Activated T-helper 1 cell treated with anti-CD3 and anti-CD28 coated beads, Interleukin-12 subunit alpha, Interleukin-12 subunit beta, Interleukin-2, Interleukin-4 antibody, amounts not matched to agents 30 ng/mL and 10 ng/mL and 1 ng/mL, durations not matched to agents 14 hours and 24 hours and 36 hours (primary cell): Measurements from ENCODE around the gene TAGLN3. TPM values are rescaled to one million over a fixed set of nuclear protein-coding genes. Genes with fewer than 3 reads are reported as not detected.
"Not testable (repeated sequence)": the region's sequence is repeated elsewhere in the genome, so short reads cannot be mapped to it uniquely, and the experiment has no call there.

Experiments
- DNase-seq: peaks from one replicate; pipeline ENCODE4 v3.0.0; 2021; ENCODE audit warnings: low spot score
- H3K27ac Mint-ChIP-seq: one replicate; pipeline ENCODE4 v1.8.0; 2021; ENCODE audit warnings: mild to moderate bottlenecking, mixed read lengths
- H3K27me3 Mint-ChIP-seq: one replicate; pipeline ENCODE4 v1.8.0; 2022; ENCODE audit warnings: mild to moderate bottlenecking, moderate library complexity, mixed read lengths; ENCODE audit not compliant: insufficient read depth
- H3K36me3 Mint-ChIP-seq: one replicate; pipeline ENCODE4 v1.8.0; 2021; ENCODE audit warnings: low read depth, mixed read lengths
- H3K4me1 Mint-ChIP-seq: one replicate; pipeline ENCODE4 v1.8.0; 2021; ENCODE audit warnings: low read depth, mixed read lengths
- H3K4me3 Mint-ChIP-seq: one replicate; pipeline ENCODE4 v1.8.0; 2021; ENCODE audit warnings: mild to moderate bottlenecking, moderate library complexity, mixed read lengths
- H3K9me3 Mint-ChIP-seq: one replicate; pipeline ENCODE4 v1.8.0; 2021; ENCODE audit warnings: mixed read lengths
- intact Hi-C: fragments of 100-400 bp; cut with micrococcal nuclease; formaldehyde crosslinking; loops from one replicate; pipeline ENCODE4 v1.15.1; 2024
- total RNA-seq: library from RNA; stranded (reverse); gene quantifications from 2 replicates; pipeline ENCODE4 v1.2.3, GENCODE V29; 2022

Gene TAGLN3
- total RNA-seq, 1 donor from 2014 or later = 0.78 TPM

- H3K27ac Mint-ChIP-seq = no peak overlapping the region
- H3K4me1 Mint-ChIP-seq = peaks cover 10% of the 10 kb centered on the region
- intact Hi-C loops = no loop called here
These were observed 22.0 kb downstream of the TAGLN3 start for GRCh38 chr3:112020674-112021085.

DNA sequence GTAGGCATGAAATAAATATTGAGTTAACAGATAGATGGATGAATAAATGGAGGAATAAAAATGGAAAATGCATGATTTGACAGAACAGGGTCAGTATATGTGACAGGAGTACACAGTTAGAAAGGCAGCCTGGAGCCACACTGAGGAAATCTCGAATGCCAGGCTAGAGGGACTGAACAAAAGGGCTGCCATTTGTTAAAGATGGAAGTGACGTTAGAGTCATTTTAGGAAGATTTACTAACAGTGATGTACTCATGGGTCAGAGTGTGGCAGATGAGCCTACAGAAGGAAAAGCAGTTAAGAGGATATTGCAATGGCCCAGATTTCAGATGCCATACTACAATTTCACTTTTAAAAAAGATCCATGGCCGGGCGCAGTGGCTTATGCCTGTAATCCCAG is 28.4 kb downstream of the TAGLN3 start:
- Mint-ChIP-seq H3K27ac (no peak overlapping the region), H3K4me3 (no peak overlapping the region), H3K36me3 (no peaks in the 10 kb centered on the region), H3K27me3 (peaks cover 12% of the 10 kb centered on the region), H3K4me1 (no peaks in the 10 kb centered on the region), H3K9me3 (no peaks in the 10 kb centered on the region)
- intact Hi-C loops = no loop called here
- DNase-seq = no peak

More at GRCh38 chr3:112020674-112021085, 22.0 kb downstream of the TAGLN3 start:
- Mint-ChIP-seq H3K9me3 (peaks cover 3% of the 10 kb centered on the region), H3K4me3 (no peak overlapping the region), H3K27me3 (peaks cover 2% of the 10 kb centered on the region), H3K36me3 (no peaks in the 10 kb centered on the region)
- DNase-seq = no peak

DNA sequence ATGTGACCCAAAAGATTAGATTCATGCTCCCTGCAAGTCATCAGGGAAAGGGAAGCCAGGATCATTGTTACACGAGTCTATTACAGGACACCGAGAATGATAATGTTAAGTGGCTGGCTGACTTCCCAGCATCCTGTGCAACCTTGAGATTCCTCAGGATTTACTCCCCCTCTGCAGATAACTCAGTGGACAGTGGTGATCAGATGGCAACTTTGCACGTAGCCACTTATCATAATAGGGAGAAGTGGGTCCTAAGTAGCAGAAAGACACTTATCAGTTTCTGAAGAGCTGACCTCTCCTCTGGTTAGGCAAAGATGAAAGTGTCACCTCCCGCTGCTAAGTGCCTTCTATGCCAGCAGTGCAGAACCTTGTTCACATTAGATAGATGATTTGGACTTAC is 29.1 kb downstream of the TAGLN3 start:
- Mint-ChIP-seq H3K27me3 (peaks cover 17% of the 10 kb centered on the region), H3K27ac (no peak overlapping the region), H3K4me3 (no peak overlapping the region), H3K36me3 (no peaks in the 10 kb centered on the region), H3K4me1 (no peaks in the 10 kb centered on the region), H3K9me3 (no peaks in the 10 kb centered on the region)
- DNase-seq = no peak
- intact Hi-C loops = no loop called here

GRCh38 chr3:112030901-112031300 is 32.2 kb downstream of the TAGLN3 start:
- intact Hi-C loops = no loop called here
- Mint-ChIP-seq H3K9me3 (no peaks in the 10 kb centered on the region), H3K36me3 (no peaks in the 10 kb centered on the region), H3K4me1 (no peaks in the 10 kb centered on the region), H3K27me3 (peaks cover 25% of the 10 kb centered on the region), H3K4me3 (no peak overlapping the region), H3K27ac (no peak overlapping the region)
- no peak for DNase-seq

- intact Hi-C loops = no loop called here
- Mint-ChIP-seq H3K4me1 (no peaks in the 10 kb centered on the region), H3K27ac (no peak overlapping the region)
These were observed 33.5 kb downstream of the TAGLN3 start for GRCh38 chr3:112032098-112032731.

GRCh38 chr3:112034436-112034835 is 35.7 kb downstream of the TAGLN3 start, which contains the start of gene TMPRSS7:
TMPRSS7 (plus strand) TSS chr3:112034736; CDS start chr3:112034846, 110 bp downstream.
- intact Hi-C loops = no loop called here
- Mint-ChIP-seq H3K9me3 (no peaks in the 10 kb centered on the region), H3K4me3 (no peak within 1 kb of the TSS), H3K27me3 (peaks cover 19% of the 10 kb centered on the region), H3K4me1 (no peaks in the 10 kb centered on the region), H3K27ac (no peak within 1 kb of the TSS), H3K36me3 (no peaks in the 10 kb centered on the region)
- no peak for DNase-seq

More at GRCh38 chr3:112032098-112032731, 33.5 kb downstream of the TAGLN3 start:
- DNase-seq = no peak
- Mint-ChIP-seq H3K9me3 (no peaks in the 10 kb centered on the region), H3K4me3 (no peak overlapping the region), H3K27me3 (peaks cover 22% of the 10 kb centered on the region), H3K36me3 (no peaks in the 10 kb centered on the region)

DNA sequence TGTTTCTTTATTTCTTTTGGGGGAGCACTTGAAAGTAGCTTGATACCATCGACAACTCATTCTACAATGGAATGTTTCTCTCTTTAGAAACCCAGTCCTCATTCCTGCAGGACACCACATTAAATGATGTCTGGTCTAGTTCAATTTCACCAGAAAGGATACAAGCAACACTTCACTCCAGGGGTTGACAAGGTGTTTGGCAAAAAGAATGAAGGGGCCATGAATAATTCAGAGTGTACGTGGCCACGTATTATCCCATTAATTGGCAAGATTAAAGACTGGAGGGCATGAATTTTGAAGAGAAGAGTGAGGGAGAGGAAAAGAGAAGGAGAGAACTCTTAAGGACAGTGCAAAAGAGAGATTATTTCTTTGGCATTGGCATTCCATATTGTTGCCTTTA is 36.5 kb downstream of the TAGLN3 start:
- intact Hi-C loops = no loop called here
- Mint-ChIP-seq H3K36me3 (no peaks in the 10 kb centered on the region), H3K27ac (no peak overlapping the region), H3K9me3 (no peaks in the 10 kb centered on the region), H3K27me3 (peaks cover 15% of the 10 kb centered on the region), H3K4me1 (no peaks in the 10 kb centered on the region), H3K4me3 (no peak overlapping the region)
- no peak for DNase-seq

DNA sequence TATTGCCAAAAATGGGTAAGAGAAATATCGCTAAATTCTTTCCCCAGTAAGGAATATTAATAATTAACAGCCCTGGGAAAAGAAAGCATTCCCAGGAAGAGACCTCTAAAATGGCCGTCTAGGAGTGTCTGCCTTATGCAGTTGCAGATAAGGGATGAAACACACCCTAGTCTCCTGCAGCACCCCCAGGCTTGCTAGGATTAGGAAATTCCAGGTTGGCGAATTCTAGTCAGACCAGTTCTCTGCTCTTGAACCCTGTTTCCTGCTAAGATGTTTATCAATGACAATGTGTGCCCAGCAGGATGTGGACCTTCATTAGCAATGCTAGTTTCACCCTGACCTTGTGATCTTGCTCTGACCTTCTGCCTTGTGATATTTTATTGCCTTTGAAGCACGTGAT is 38.5 kb downstream of the TAGLN3 start:
- H3K9me3 Mint-ChIP-seq, H3K36me3 Mint-ChIP-seq, H3K4me3 Mint-ChIP-seq, DNase-seq, H3K27ac Mint-ChIP-seq, H3K4me1 Mint-ChIP-seq, intact Hi-C loops: not testable (repeated sequence)
- H3K27me3 Mint-ChIP-seq = peaks cover 14% of the 10 kb centered on the region

DNA sequence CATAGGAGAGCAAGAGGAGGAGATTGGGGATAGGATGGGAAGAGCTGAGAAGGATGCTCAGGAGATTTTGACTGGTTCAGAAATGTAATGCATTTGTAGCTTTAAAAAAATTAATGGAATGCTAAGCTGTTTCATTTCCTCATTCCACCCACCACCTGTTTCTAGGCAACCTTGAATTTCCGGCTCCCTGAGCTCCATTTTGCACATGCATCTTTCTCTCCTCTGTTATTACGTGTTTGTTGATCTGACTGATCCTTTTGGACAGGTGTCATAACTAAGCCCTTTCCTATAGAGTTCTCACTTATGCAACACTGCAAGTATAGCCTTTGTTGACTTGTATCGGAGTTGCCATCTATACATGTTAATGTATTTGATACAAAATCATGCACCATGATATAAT is 40.1 kb downstream of the TAGLN3 start:
- no peaks in the 10 kb centered on the region for H3K36me3 Mint-ChIP-seq
- no peaks in the 10 kb centered on the region for H3K4me1 Mint-ChIP-seq
- intact Hi-C loops = no loop called here
- H3K27me3 Mint-ChIP-seq = peaks cover 8% of the 10 kb centered on the region
- H3K4me3 Mint-ChIP-seq = no peak overlapping the region
- no peak for DNase-seq
- H3K27ac Mint-ChIP-seq = no peak overlapping the region
- no peaks in the 10 kb centered on the region for H3K9me3 Mint-ChIP-seq

DNA sequence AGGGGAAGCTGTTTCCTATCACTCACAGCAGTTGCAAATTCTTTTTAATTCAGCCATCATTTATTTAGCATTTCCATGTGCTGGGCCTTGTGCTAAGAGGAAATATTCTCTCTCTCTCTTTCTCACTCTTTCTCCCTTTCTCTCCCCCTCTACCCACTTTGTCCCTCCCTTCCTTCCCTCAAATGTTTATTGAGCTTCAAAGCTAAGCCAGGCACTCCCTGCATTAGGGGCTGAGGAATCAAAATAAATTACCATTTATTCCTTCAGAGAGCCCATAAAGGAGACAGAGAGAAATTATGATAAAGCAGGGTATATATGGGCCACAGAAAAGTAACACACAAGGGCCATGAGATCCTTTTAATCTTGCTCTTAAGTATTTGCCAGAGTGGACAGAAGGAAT is 42.6 kb downstream of the TAGLN3 start:
- DNase-seq = no peak
- Mint-ChIP-seq H3K36me3 (no peaks in the 10 kb centered on the region), H3K27me3 (no peaks in the 10 kb centered on the region), H3K9me3 (no peaks in the 10 kb centered on the region), H3K4me1 (no peaks in the 10 kb centered on the region), H3K27ac (no peak overlapping the region), H3K4me3 (no peak overlapping the region)
- intact Hi-C loops = no loop called here

DNA sequence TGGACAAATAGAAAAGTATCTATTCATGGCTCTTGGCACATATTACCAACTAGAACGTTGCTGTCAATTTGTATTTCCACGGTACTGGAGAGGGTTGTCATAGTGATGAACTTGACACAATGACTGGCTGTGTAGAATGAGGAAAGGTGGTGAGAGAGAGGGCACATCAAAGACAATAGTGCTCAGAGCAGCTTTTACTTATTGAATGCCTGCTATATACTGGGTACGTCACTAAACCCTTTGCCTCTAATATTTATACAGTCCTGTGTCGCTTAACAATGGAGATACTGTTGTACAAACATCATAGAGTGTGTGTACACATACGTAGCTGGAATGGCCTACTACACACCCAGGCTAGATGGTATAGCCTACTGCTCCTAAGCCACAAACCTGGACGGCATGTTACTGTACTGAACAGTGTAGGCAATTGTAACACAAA is 44.1 kb downstream of the TAGLN3 start:
- Mint-ChIP-seq H3K4me1 (no peaks in the 10 kb centered on the region), H3K4me3 (no peak overlapping the region), H3K27ac (no peak overlapping the region), H3K9me3 (no peaks in the 10 kb centered on the region), H3K36me3 (no peaks in the 10 kb centered on the region), H3K27me3 (no peaks in the 10 kb centered on the region)
- intact Hi-C loops = loop anchor here (1.0 to 2.0 kb wide), 5 partner anchors 30 to 326 kb away; no protein-coding TSS in a partner anchor
- no peak for DNase-seq

GRCh38 chr3:112043621-112044201 is 45.0 kb downstream of the TAGLN3 start:
- Mint-ChIP-seq H3K4me1 (no peaks in the 10 kb centered on the region), H3K9me3 (no peaks in the 10 kb centered on the region), H3K4me3 (no peak overlapping the region), H3K27ac (no peak overlapping the region), H3K27me3 (no peaks in the 10 kb centered on the region), H3K36me3 (no peaks in the 10 kb centered on the region)
- intact Hi-C loops = loop anchor here (1.0 to 2.0 kb wide), 6 partner anchors 31 to 374 kb away; no protein-coding TSS in a partner anchor
- DNase-seq = peak; percentile 29

DNA sequence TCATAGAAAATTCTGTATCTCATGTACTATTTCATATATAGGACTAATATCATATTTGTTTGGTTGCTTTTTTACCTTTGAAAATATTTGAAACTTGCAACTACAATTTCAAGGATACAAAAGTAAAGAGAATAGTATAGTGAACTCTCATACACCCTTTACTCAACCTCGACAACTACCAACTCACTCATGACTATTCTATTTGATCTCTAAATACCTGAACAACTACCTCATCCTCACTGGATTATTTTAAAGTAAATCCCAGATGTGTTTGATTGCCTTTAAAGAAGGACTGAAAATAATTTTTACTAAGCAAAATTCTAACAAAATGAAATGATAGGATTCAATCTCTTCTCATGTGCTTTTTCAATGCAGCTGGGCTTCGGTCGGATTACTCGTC is 47.9 kb downstream of the TAGLN3 start:
- no peak for DNase-seq
- Mint-ChIP-seq H3K27me3 (no peaks in the 10 kb centered on the region), H3K36me3 (no peaks in the 10 kb centered on the region), H3K9me3 (no peaks in the 10 kb centered on the region), H3K4me3 (no peak overlapping the region), H3K27ac (no peak overlapping the region), H3K4me1 (no peaks in the 10 kb centered on the region)
- intact Hi-C loops = no loop called here
